ENCODE measurements around the gene GOPC.
"Not testable (repeated sequence)": the region's sequence is repeated elsewhere in the genome, so short reads cannot be mapped to it uniquely, and the experiment has no call there.

Gene GOPC

DNA sequence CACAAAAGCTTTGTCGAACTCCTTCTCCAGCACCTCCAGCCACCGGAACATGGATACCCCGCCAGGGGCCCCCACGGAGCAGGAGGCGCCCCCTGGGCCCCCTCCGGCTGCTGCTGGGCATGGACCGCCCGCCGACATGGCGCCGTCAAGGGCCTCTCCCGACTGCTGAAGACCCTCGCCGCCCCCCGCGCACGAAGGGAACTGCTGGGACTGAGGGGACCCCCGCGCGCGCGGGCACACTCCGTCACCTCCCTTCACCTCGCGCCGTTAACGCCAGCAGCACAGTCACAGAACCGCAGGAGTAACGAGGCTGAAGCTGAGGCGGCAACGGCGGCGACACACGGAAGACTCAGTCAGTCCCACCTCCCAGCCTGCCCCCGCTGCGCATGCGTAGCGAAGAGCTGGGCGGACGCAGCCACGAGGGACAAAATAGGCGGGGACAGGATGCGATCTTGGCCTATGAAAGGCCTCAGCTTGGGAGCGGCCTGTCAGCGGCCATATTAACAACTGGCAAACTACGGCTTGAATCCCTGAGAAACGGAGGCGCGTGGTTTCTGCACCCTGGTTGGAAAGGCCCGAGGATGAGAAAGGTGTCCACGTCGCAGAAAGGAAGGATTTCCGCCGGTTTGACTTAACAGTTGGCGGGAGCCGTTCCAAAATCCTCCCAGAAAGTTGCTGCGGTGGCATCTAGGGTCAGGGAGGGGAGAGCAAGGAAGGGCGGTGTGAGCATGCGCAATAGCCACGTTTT is at the start of gene GOPC:
Gene GOPC, minus strand, starts transcription at position 361 of the 748 bp plus-strand sequence. Its CDS starts 223 bp downstream, at position 138.
- peak; percentile 99 for DNase-seq (ENCODE audit: low spot score)

DNA sequence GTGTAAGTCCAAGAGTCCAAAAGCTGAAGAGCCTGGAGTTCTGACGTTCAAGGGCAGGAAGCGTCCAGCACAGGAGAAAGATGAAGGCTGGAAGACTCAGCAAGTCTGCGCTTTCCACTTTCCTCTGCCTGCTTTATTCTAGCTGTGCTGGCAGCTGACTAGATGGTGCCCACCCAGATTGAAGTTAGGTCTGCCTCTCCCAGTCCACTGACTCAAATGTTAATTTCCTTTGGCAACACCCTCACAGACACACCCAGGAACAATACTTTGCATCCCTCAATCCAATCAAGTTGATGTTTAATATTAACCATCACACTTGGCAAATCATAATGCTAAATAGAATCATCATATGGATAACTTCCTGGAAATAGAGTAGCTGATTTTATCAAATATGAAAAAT is 49.7 kb upstream of the GOPC start:
- DNase-seq (ENCODE audit: low spot score), result not testable (repeated sequence)

DNA sequence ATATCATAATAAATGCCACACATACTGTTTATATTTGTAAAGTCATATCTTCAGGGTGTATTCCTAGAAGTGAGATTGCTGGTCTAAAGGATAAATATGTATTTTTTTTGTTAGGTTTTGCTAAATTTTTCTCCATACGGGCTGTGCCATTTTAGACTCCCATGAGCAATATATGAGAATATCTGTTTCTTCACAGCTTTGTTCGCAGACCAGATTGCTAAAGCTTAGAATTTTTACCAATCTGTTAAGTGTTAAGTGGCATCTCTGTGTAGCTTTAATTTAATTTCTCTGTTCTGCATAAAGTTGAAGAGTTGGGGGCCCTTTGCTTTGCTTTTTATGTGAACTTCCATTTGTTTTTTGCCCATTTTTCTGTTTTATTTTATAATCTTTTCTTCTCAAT is 40.7 kb upstream of the GOPC start:
- DNase-seq (ENCODE audit: low spot score), result no peak

DNA sequence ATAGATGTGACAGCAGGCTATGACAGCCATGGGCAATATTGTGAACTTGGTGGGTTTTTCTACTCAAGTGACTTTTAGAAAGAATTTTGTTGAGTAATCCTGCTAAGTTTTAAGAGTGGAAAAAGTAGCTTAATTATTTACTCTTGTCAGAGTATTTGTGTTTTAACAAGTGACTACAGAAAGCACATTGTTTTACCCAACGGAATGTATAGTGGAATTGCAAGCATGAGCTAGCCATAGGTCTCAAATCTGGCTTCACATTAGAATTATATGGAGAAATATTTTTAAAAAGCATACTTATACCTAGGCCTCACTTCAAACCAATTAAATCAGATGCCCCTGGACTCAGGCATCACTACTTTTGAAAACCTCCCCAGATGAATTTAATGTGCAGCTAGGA is 35.5 kb upstream of the GOPC start:
- DNase-seq (ENCODE audit: low spot score), result no peak

DNA sequence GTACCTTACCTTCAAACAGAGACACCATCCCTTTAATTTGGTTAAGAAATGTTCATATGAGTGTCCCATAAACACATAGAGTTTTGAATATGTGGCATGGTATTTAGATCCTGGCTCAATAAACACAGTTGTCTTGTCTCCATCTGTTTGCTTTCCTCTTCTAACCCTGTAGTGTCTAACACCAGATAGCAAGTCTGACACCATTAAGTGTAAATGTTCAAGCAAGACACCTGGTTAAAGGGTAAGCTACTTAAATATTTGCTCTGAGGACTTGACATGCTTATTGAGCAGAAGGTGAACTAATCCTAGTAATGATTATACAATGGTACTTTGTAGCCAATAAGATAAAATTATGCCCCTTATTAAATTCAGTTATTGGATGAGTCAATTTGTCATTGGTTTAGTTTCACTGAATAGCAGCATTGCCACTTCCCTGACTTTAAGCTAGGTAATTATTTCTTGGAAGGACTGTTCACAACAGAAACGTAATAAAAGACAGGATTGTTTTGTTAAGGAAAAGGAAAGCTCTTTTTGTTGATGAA is 26.9 kb upstream of the GOPC start:
- peak; percentile 78 for DNase-seq (ENCODE audit: low spot score)

DNA sequence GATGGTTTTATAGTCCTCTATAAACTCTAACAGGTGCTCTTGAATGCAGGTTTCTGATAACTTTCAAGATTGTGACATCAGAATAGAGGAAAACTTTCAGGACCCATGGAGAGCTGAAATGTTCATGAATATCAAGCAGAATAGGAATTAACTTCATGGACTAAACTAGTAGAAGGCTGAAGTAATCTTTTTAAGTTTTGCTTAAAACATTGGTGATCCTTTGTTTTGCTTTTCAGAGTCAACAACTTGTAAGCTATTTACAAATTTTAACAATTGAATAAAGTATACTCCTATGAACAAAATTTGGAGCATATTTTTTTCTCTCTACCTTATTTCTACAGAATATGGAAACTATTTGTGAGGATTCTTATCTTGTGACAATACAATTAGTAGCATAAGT is 25.2 kb upstream of the GOPC start:
- DNase-seq (ENCODE audit: low spot score), result no peak

DNA sequence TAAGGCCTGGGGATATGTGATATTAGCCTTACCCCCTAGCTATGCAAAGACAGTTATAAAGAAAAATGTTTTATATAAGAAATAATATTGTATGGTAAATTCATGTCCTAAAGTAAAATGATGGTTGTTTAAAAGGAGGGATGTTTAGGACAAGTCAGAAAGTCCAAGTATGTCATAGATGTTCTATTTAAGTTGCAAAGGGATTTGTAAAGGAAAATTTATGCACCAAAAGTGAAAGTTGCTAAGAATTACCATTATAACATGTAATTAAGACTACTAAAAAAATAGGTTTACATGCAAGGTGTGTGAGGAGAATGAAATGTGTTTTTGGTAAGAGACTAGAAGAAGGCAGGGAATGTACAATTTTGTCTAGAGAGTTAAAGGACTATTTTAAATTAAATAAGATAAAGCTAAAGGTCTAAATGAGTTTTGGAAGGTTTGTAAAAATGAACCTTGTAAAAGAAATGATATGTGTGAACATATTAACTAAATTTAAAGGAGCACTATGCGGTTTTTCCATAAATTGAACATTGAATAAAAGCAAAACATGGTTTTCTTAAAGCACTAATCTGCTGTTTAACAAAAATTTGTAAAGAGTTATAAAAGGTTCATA is 22.7 kb upstream of the GOPC start:
- no peak for DNase-seq (ENCODE audit: low spot score)

DNA sequence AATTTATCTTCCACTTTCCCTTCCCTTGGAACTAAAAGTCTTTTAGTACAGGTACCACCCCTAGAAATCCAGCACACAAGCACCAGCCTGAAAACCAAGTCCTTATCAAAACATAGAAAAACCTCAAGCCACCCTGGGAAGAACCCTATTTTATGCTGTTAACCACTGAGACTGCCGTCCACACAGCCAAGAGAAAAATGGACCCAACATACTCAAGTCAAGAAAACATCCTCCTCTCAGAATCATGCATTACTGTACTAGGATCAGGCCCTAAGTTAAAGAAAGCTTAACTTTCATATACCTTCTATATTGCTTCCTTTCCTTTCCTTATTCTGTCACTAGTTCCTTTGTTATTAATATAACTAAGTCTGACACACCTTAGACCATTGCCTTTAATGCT is 16.9 kb upstream of the GOPC start:
- no peak for DNase-seq (ENCODE audit: low spot score)

DNA sequence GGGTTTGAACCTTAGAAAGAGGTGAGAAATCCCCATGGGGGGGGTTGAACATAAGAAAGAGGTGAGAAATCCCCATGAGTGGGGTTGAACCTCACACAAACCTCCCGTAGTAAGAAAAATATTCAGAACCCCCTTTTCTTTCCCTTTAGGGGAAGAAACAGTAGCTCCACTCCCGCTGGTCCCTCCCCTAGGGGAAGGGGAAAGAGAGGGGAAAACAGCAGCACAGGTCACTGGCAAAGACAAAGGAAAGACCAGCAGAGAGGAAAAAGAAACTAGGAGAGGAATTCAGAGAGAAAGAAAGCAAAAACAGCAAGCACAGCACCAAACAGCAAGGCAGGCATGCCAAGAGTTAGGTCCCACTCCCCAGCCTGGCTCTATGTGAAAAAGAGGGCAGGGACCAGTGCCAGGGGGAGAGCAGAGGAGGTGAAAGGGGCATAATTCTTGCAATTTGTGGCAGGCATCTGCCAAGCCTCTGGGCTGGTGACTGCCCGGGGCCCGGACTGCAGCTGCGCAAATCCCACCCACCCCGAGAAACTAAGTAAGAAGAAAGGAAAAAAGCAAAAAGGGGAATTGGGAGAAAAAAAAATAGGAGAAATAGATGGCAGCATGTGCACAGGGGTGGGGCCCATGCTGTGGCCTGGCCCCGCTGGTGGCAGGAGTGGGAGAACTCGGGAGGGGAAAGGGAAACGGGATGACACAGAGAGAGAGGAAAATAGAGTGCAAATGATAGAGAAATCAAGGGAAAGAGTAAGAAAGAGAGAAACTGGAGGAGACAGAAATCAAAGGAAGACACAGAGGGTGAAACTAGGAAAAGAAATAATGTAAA is 15.1 kb upstream of the GOPC start:
- no peak for DNase-seq (ENCODE audit: low spot score)

DNA sequence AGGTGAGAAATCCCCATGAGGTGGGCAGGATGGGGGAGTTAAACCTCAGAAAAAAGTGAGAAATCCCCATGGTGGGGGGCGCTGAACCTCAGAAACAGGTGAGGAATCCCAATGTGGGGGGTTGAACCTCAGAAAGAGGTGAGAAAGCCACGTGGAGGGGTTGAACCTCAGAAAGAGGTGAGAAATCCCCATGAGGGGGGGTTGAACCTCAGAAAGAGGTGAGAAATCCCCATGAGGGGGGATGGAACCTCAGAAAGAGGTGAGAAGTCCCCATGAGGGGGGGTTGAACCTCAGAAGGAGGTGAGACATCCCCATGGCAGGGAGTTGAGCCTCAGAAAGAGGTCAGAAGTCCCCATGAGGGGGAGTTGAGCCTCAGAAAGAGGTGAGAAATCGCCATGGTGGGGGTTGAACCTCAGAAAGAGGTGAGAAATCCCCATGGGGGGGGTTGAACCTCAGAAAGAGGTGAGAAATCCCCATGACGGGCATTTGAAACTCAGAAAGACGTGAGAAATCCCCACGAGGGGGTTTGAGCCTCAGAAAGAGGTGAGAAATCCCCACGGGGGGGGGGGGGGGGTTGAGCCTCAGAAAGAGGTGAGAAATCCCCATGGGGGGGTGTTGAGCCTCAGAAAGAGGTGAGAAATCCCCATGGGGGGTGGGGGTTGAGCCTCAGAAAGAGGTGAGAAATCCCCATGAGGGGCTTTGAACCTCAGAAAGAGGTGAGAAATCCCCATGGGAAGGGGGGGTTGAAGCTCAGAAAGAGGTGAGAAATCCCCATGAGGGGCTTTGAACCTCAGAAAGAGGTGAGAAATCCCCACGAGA is 14.3 kb upstream of the GOPC start:
- no peak for DNase-seq (ENCODE audit: low spot score)

DNA sequence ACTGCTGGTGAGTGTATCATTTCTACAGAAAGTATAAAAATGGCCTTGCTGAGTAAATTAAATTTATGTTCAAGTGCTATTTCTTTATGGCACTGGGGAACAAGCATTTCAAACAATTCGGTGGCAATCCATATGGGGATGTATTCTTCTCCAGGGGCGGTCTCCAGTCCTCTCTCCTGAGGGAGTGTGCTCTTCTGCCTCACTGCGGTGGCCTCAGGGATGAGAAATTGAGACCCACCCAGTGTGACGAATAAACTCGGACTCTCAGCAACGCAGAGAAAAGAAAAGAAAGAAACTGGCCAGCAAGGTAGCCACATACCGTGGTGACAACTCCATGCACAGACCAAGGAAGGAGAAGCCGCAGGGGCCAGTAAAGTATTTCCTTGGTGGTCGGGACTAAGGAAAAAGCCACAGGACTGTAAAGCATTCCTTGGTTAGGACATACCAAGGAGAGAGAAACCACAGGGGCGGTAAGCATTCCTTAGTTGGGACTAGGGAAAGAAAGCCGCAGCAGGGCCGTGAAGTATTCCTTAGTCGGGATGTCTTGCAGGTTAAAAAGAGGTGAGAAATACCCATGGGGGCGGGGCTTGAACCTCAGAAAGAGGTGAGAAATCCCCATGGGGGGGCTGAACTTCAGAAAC is 13.6 kb upstream of the GOPC start:
- DNase-seq (ENCODE audit: low spot score), result peak; percentile 55

DNA sequence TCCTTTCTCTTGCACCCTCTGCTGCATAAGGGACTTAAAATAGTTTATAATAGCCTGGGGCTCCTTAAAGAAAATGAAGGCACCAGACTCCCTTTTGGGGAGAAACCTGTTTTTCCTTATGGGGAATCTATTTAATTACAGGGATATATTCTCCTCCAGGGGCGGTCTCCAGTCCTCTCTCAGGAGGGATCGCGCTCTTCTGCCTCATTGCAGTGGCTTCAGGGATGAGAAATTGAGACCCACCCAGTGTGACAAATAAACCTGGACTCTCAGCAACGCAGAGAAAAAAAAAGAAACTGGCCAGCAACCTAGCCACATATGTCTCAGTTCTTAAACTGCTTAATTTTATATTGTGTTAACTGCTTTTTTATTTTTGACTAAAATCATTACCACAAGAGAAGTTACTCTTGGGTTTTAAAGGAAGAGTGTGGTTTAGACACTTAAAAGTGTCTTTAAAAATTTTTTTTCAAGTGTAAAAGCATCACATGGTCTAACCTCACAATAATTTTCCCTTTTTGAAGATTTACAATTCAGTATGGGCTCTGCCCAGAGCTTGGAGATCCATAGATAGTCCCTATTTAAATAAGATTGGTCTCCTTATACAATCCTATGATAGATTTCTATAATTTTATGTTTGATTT is 11.7 kb upstream of the GOPC start:
- DNase-seq (ENCODE audit: low spot score), result no peak

DNA sequence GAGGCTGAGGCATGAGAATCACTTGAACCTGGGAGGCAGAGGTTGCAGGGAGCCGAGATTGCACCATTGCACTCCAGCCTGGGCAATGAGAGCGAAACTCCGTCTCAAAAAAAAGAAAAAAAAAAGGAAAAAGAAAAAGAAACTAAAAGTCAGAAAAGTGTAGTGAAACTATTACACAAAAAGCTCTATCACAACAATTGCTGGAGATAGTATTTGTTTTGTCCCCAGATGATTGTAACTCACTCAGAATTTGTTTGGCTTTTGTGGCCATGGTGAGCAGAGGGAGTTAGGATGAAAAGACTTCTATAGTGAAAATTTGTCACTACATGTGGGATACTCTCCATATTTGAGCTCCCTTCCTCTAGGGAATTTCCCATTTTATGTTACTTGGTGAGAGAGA is 5.2 kb upstream of the GOPC start:
- no peak for DNase-seq (ENCODE audit: low spot score)

DNA sequence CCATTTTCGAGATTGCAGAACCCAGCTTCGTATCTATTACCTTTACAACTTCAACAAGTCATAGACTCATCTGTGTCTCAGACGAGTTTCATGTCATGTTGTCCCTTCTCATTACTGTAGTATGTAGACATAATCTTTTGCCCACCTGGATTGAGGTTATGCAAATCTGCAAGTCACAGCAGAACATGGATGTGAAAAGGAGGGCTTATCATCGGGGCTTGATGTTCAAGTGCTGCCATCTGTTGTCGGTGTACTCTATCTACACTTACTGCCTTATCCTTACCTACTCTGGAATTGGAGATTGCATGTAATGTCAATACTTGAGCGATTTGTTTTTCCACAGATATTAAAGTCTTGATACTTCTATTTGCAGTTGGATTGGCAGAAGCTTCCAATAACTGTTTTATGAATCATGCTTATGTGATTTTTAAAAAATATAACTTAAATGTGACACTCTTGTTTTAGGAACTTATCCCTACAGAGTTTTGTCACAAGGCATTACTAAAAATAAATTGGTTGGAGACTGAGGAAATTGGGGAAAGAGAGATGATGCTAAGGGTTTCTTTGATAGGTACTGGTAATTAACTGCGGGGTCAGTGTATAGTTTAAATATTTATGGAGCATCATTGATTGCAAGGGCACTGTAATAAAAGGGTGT is 3.0 kb upstream of the GOPC start:
- DNase-seq (ENCODE audit: low spot score), result peak; percentile 73

DNA sequence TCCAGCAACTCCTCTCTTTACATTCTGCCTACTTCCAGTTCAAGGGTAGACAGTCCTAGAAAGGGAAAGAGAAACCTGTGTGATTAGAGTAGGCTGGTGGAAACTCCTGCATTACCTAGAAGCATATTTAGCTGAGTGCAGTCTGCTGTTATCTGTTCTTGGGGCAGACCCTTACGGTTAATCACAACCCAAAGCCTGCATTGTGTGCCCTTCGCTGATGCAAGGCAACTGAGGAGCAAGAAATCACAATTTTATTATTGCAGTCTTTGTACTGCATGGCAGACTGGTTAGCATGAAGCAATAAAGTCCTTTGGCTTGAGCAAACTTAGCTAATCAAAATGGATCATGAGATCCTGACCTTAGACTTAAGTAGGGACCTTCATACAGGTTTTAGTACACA is 1.5 kb upstream of the GOPC start:
- DNase-seq (ENCODE audit: low spot score), result no peak

DNA sequence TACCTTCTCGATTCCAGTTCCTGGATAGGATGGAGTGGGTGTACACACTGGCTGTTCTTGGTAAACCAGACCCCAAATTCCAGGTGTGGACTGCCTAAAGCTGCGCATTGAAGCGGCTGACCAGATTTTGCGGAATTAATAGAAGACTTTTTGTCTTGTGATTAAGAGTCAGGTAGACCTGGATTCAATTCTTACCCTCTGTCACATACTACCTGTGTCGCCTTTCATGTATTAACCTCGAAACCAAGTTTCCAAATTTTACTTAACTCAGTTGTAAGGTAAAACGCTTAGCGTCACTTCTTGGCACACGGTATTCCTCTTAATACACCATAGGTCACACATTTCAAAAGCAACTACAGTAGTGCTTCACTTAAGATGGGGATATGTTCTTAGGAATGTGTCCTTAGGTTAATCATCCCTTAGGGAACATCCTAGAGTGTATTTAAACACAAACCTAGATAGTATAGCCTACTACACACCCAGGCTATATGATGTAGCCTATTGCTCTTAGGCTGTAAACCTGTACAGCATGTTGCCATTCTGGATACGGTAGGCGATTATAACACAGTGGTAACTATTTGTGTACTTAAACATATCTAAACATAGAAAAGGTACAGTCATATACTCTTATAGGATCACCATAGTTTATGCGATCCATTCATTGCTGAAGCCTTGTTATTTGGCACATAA is 733 bp upstream of the GOPC start:
- no peak for DNase-seq (ENCODE audit: low spot score)

DNA sequence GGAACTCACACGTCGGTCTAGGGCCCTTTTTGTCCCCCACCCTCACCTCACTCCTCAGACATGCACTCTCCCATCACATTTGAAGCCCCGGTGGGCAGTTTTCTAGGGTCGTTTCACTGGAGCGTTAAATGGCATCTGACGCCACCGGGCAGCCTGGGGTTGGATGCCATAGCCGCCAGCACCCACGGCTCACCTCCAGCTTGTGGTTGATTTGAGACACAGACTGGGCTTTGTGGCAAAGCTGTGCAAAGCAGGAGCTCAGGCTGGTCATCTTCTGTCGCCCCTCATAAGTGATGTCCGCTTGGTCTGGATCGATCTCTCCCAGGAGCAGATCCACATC is 530 bp downstream of the GOPC start:
- peak; percentile 34 for DNase-seq (ENCODE audit: low spot score)

DNA sequence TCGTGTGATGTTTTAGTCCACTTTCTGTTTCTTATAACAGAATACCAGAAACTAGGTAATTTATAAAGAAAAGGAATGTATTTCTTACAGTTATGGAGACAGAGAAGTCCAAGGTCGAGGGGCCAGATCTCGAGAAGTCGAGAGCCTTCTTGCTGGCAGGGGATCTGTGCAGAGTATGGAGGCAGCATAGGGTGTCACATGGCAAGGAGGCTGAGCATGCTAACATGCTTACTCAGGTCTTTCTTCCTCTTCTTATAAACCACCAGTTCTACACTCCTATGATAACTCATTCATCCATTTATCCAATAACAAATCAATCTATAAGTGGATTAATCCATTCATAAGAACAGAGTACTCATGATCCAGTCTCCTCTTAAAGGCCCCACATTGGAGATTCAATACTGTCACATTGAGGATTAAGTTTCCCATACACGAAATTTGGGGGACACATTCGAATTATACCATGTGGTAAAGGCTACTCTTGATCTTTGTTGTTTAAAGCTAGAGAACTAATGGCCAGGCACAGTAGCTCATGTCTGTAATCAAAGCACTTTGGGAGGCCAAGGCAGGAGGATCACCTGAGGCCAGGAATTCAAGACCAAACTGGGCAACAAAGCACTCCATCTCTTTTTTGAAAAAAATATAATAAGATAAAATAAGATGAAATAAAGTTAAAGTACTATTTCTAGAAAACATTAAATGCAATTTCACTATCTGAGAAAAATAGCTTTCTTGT is 2.1 kb downstream of the GOPC start:
- peak; percentile 25 for DNase-seq (ENCODE audit: low spot score)

DNA sequence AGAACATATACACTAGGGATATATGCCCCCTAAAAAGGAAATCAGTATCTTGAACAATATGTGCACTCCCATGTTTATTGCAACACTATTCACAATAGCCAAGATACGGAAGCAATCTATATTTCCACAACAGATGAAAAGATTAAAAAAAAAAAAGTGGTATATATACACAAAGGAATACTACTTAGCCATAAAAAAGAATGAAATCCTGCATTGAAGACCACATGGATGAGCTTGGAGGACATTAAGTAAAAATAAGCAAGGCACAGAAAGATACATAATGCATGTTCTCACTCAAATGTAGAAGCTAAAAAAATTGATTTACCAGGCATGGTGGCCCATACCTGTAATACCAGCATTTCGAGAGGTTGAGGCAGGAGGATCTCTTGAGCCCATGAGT is 4.6 kb downstream of the GOPC start:
- DNase-seq (ENCODE audit: low spot score), result no peak
